Fibroblast of skin of right quadriceps (primary cell): ENCODE results near the gene CLCN7.

Experiments used
- DNase-seq: peaks from one replicate; pipeline ENCODE4 v3.0.0-alpha.2; 2013

CLCN7 gene

GRCh38 chr16:1395444-1396031, 79.3 kb downstream of the CLCN7 start:
- DNase-seq: no peak
